HepG2 (cell line): ENCODE data around the gene TNS1. TPM values are rescaled to one million over a fixed set of nuclear protein-coding genes. Genes with fewer than 3 reads are reported as not detected.

Experiments
- ATAC-seq: fragments of 200-7000 bp; cut with Tn5 transposase; 3 replicates; pipeline ENCODE4 v1.9.1; 2020; ENCODE audit warnings: mild to moderate bottlenecking, moderate library complexity
- BruUV-seq: library from RNA; stranded (reverse); fragments of 400-500 nt; replicated peaks from 2 replicates; lab custom pipeline; 2021; lab: Mats Ljungman, UMichigan
- CTCF ChIA-PET: fragments of 300-600 bp; formaldehyde crosslinking; extraction: SDS; loops from one replicate; lab custom pipeline; 2021; ENCODE audit warnings: low total read pairs, inconsistent platforms, low intra/inter-chr PET ratio; lab: Yijun Ruan, JAX
- POLR2A ChIA-PET: fragments of 350-600 bp; sonication (Branson Sonifier 250); formaldehyde crosslinking; loops from one replicate; lab custom pipeline; 2020; ENCODE audit warnings: antibody characterized with exemption, inconsistent platforms; lab: Yijun Ruan, JAX
- DNase-seq: peaks from one replicate; pipeline ENCODE4 v3.0.0-alpha.2; 2015; ENCODE audit warnings: low spot score
- FAIRE-seq: peaks from 3 replicates; lab custom pipeline; 2011; peaks lifted over from hg19 to GRCh38; lab: Jason Lieb, UNC
- H2AFZ ChIP-seq: one replicate; pipeline ENCODE4 v1.6.1; 2011; ENCODE audit warnings: low read length, inconsistent platforms
- H3K27ac ChIP-seq: fragments of 300-600 bp; 3 replicates; pipeline ENCODE4 v1.8.0; 2011; ENCODE audit warnings: mixed run types, mild to moderate bottlenecking, mixed read lengths, low read length, inconsistent platforms; ENCODE audit not compliant: insufficient read depth; ENCODE audit errors: extremely low read length
- H3K27me3 ChIP-seq, 2 experiments: fragments of 200-600 bp in 1 of 2; 2 replicates in 1 of 2; 3 replicates in 1 of 2; pipeline versions ENCODE4 v1.6.0 to v1.8.0; 2011; ENCODE audit warnings: low read length in 2 of 2, mild to moderate bottlenecking in 2 of 2, moderate library complexity in 2 of 2, inconsistent platforms in 1 of 2; ENCODE audit not compliant: insufficient read depth in 2 of 2, control insufficient read depth in 1 of 2
- H3K36me3 ChIP-seq, 2 experiments: fragments of 200-600 bp in 1 of 2; replicated peaks in 1 of 2; 2 replicates in 1 of 2; 3 replicates in 1 of 2; pipeline versions ENCODE4 v1.5.1 to v1.8.0; 2011; ENCODE audit warnings: low read length in 2 of 2, inconsistent platforms in 1 of 2; ENCODE audit not compliant: insufficient read depth in 2 of 2, control insufficient read depth in 1 of 2
- H3K4me1 ChIP-seq: 2 replicates; pipeline ENCODE4 v1.5.1; 2012; ENCODE audit warnings: low read length, inconsistent platforms; ENCODE audit not compliant: insufficient read depth
- H3K4me2 ChIP-seq: 2 replicates; pipeline ENCODE4 v1.6.0; 2011; ENCODE audit warnings: low read depth, low read length, inconsistent platforms
- H3K4me3 ChIP-seq, 3 experiments: fragments of 200-600 bp in 1 of 3; sonication (generic), shearing (Covaris generic) in 1 of 3; replicated peaks in 1 of 3; 2 replicates each; pipeline ENCODE4 v1.5.1; 2011 to 2016; ENCODE audit warnings: low read length in 3 of 3, inconsistent platforms in 2 of 3, low read depth in 2 of 3, mild to moderate bottlenecking in 2 of 3, control low read depth in 1 of 3, mixed read lengths in 1 of 3; ENCODE audit not compliant: insufficient read depth in 1 of 3
- H3K79me2 ChIP-seq: one replicate; pipeline ENCODE4 v1.6.1; 2011; ENCODE audit warnings: low read length, inconsistent platforms; ENCODE audit not compliant: insufficient read depth
- H3K9ac ChIP-seq: 2 replicates; pipeline ENCODE4 v1.6.0; 2011; ENCODE audit warnings: mild to moderate bottlenecking, low read depth, low read length, inconsistent platforms; ENCODE audit not compliant: insufficient read depth
- H3K9me3 ChIP-seq: 2 replicates; pipeline ENCODE4 v1.5.1; 2012; ENCODE audit warnings: mild to moderate bottlenecking, low read length
- H4K20me1 ChIP-seq: 2 replicates; pipeline ENCODE4 v1.6.0; 2011; ENCODE audit warnings: inconsistent platforms, mild to moderate bottlenecking, low read length, moderate library complexity; ENCODE audit not compliant: insufficient read depth
- AGO2 ChIP-seq: fragments of 200-400 bp; formaldehyde crosslinking; optimal IDR thresholded peaks from 2 replicates; pipeline ENCODE3; 2017; ENCODE audit warnings: mild to moderate bottlenecking, low read depth, low read length, moderate library complexity
- CC2D1A ChIP-seq: sonication (generic); formaldehyde crosslinking; IDR thresholded peaks from 2 replicates; pipeline ENCODE4 v1.8.1; 2023; ENCODE audit warnings: mild to moderate bottlenecking, missing genetic modification reagents
- ELK4 ChIP-seq: sonication (generic); formaldehyde crosslinking; IDR thresholded peaks from 2 replicates; pipeline ENCODE4 v1.9.0; 2021; ENCODE audit warnings: missing genetic modification reagents, borderline replicate concordance
- GLMP ChIP-seq: sonication (generic); formaldehyde crosslinking; IDR thresholded peaks from 2 replicates; pipeline ENCODE4 v1.9.0; 2021; ENCODE audit warnings: missing genetic modification reagents, mild to moderate bottlenecking, borderline replicate concordance
- NAIF1 ChIP-seq: sonication (generic); formaldehyde crosslinking; IDR thresholded peaks from 2 replicates; pipeline ENCODE4 v1.5.0; 2020; ENCODE audit warnings: mild to moderate bottlenecking, missing genetic modification reagents, borderline replicate concordance
- REST ChIP-seq, 2 experiments: IDR thresholded peaks; 2 replicates each; pipeline ENCODE4 v1.6.1; 2011 to 2012; ENCODE audit warnings: low read length in 2 of 2, borderline replicate concordance in 1 of 2, low read depth in 1 of 2, mild to moderate bottlenecking in 1 of 2, moderate library complexity in 1 of 2
- ZBTB3 ChIP-seq: sonication (generic); formaldehyde crosslinking; IDR thresholded peaks from 2 replicates; pipeline ENCODE4 v1.4.0; 2020; ENCODE audit warnings: low read depth, mild to moderate bottlenecking, moderate library complexity, missing genetic modification reagents, borderline replicate concordance
- WGBS: methylation state at CpG from one replicate; pipeline ENCODE4 v1.1.6; 2017; ENCODE audit warnings: low lambda C conversion rate; 5-methylcytosine and 5-hydroxymethylcytosine counted together
- in situ Hi-C: cut with HindIII; loops from 2 replicates; pipeline ENCODE4 v1.10.0; 2017; ENCODE audit warnings: low pct_unique_long_range_greater_than_20kb; ENCODE audit not compliant: extremely low pct_ligation_motif_present
- intact Hi-C: fragments of 100-400 bp; cut with micrococcal nuclease; formaldehyde crosslinking; loops from one replicate; pipeline ENCODE4 v1.10.0; 2022; ENCODE audit not compliant: unreplicated experiment
- polyA plus RNA-seq, 8 experiments: library from polyadenylated mRNA; depleted of rRNA in 3 of 8; stranded (reverse) in 7 of 8; unstranded in 1 of 8; fragments of >200 nt; fragmentation: Illumina TruSeq in 4 of 8; extraction: Trizol in 4 of 8; gene quantifications; 2 replicates each; pipeline versions ENCODE4 v1.2.1 to v1.2.3, GENCODE V29; 2011 to 2016; ENCODE audit warnings: low read depth in 4 of 8, missing spikeins in 1 of 8, mixed read lengths in 1 of 8; ENCODE audit not compliant: insufficient read depth in 1 of 8
- total RNA-seq, 5 experiments: library from RNA; depleted of rRNA; stranded (reverse); fragments of >200 nt; fragmentation: Illumina TruSeq; extraction: Trizol; gene quantifications; 2 replicates each; pipeline ENCODE4 v1.2.3, GENCODE V29; 2016; ENCODE audit warnings: low read depth in 1 of 5

TNS1 gene
- total and polyA plus RNA-seq, 2 of the 13 experiments (the other 11 are each of a cell fraction or from before 2014, with no cell fraction given), result 1.9 to 118 TPM

- in situ Hi-C loops, result no loop called here
- Histone ChIP-seq H4K20me1 (peaks cover 21% of the 10 kb centered on the region; the same call in 1 of the 2 replicates), H2AFZ (no peak overlapping the region), H3K36me3 (peaks cover 19 to 29% of the 10 kb centered on the region in 2 experiments; a peak in 4 of 5 replicates), H3K79me2 (no peaks in the 10 kb centered on the region), H3K9me3 (no peaks in the 10 kb centered on the region), H3K4me2 (no peak overlapping the region), H3K9ac (no peak overlapping the region), H3K27ac (no peak overlapping the region), H3K27me3 (no peaks in the 10 kb centered on the region), H3K4me3 (no peak overlapping the region), H3K4me1 (peaks cover 10% of the 10 kb centered on the region)
- TF ChIP-seq CC2D1A, result no peak
- no peak for TF ChIP-seq REST (IDR thresholded peaks at IDR 0.05; ENCODE audit: borderline replicate concordance in 1 of 2, low read depth in 1 of 2, low read length in 2 of 2)
- TF ChIP-seq ZBTB3 (CRISPR knock-in tag), result no peak
- TF ChIP-seq AGO2, result peak; percentile 78
- TF ChIP-seq NAIF1, result no peak
- no peak for TF ChIP-seq ELK4 (CRISPR knock-in tag)
- TF ChIP-seq GLMP (CRISPR knock-in tag), result no peak
- ATAC-seq, result no peak
- intact Hi-C loops, result no loop called here
- DNase-seq, result no peak
- ChIA-PET CTCF (no interaction called here), POLR2A (no interaction called here)
- no TSS peak for BruUV-seq
- WGBS, result 94% methylated on average over 8 of the region's 12 CpGs
- FAIRE-seq, result no peak
These were observed 181.2 kb downstream of the TNS1 start for GRCh38 chr2:217821536-217822147.
